ENCODE results near the gene AAGAB.

Gene AAGAB

GRCh38 chr15:67230504-67230903 lies 24.0 kb downstream of the AAGAB start:
- no peaks in the 10 kb centered on the region for H3K27me3 Mint-ChIP-seq (ENCODE audit: low read depth, poor library complexity)
- H3K9me3 Mint-ChIP-seq: no peaks in the 10 kb centered on the region
- H3K36me3 Mint-ChIP-seq (ENCODE audit: low read depth): peaks cover 59% of the 10 kb centered on the region
- no peak for DNase-seq
- no peak for TF ChIP-seq CTCF (IDR thresholded peaks at IDR 0.05)
- H3K27ac Mint-ChIP-seq: peak overlapping the region; percentile 31
- no peak overlapping the region for H3K4me3 Mint-ChIP-seq
- peaks cover 5% of the 10 kb centered on the region for H3K4me1 Mint-ChIP-seq

- Mint-ChIP-seq H3K36me3 (ENCODE audit: low read depth) (peaks cover 44% of the 10 kb centered on the region), H3K27ac (no peak overlapping the region), H3K27me3 (ENCODE audit: low read depth, poor library complexity) (no peaks in the 10 kb centered on the region), H3K9me3 (no peaks in the 10 kb centered on the region), H3K4me1 (peaks cover 5% of the 10 kb centered on the region), H3K4me3 (no peak overlapping the region)
- no peak for DNase-seq
- TF ChIP-seq CTCF (IDR thresholded peaks at IDR 0.05): no peak
These were observed 26.2 kb downstream of the AAGAB start for GRCh38 chr15:67228286-67228685.

- Mint-ChIP-seq H3K9me3 (no peaks in the 10 kb centered on the region), H3K4me1 (peaks cover 5% of the 10 kb centered on the region), H3K36me3 (ENCODE audit: low read depth) (peaks cover 40% of the 10 kb centered on the region), H3K4me3 (no peak overlapping the region), H3K27me3 (ENCODE audit: low read depth, poor library complexity) (no peaks in the 10 kb centered on the region), H3K27ac (no peak overlapping the region)
- no peak for TF ChIP-seq CTCF (IDR thresholded peaks at IDR 0.05)
- DNase-seq: no peak
These were observed 26.6 kb downstream of the AAGAB start for GRCh38 chr15:67227846-67228245.

- no peak for DNase-seq
- Mint-ChIP-seq H3K27ac (no peak overlapping the region), H3K9me3 (no peaks in the 10 kb centered on the region), H3K4me3 (no peak overlapping the region), H3K36me3 (ENCODE audit: low read depth) (peaks cover 35% of the 10 kb centered on the region), H3K4me1 (peaks cover 5% of the 10 kb centered on the region), H3K27me3 (ENCODE audit: low read depth, poor library complexity) (no peaks in the 10 kb centered on the region)
- no peak for TF ChIP-seq CTCF (IDR thresholded peaks at IDR 0.05)
These were observed 27.0 kb downstream of the AAGAB start for GRCh38 chr15:67227431-67227830.

GRCh38 chr15:67225336-67225735 lies 29.1 kb downstream of the AAGAB start:
- H3K27ac Mint-ChIP-seq: no peak overlapping the region
- DNase-seq: no peak
- no peak for TF ChIP-seq CTCF (IDR thresholded peaks at IDR 0.05)
- no peaks in the 10 kb centered on the region for H3K9me3 Mint-ChIP-seq
- no peaks in the 10 kb centered on the region for H3K27me3 Mint-ChIP-seq (ENCODE audit: low read depth, poor library complexity)
- H3K36me3 Mint-ChIP-seq (ENCODE audit: low read depth): peaks cover 17% of the 10 kb centered on the region
- peaks cover 5% of the 10 kb centered on the region for H3K4me1 Mint-ChIP-seq
- H3K4me3 Mint-ChIP-seq: no peak overlapping the region

GRCh38 chr15:67224889-67225288 lies 29.6 kb downstream of the AAGAB start:
- Mint-ChIP-seq H3K27ac (no peak overlapping the region), H3K27me3 (ENCODE audit: low read depth, poor library complexity) (no peaks in the 10 kb centered on the region), H3K36me3 (ENCODE audit: low read depth) (peaks cover 13% of the 10 kb centered on the region), H3K4me3 (no peak overlapping the region), H3K4me1 (peaks cover 5% of the 10 kb centered on the region), H3K9me3 (no peaks in the 10 kb centered on the region)
- DNase-seq: no peak
- no peak for TF ChIP-seq CTCF (IDR thresholded peaks at IDR 0.05)
